Muscle layer of duodenum (tissue), 2 donors: Measurements from ENCODE around the gene RORC.
"Not testable (repeated sequence)": the region's sequence is repeated elsewhere in the genome, so short reads cannot be mapped to it uniquely, and the experiment has no call there.

Experiments
- H3K27ac ChIP-seq: one replicate; pipeline ENCODE4 v1.7.0; 2013; ENCODE audit warnings: mild to moderate bottlenecking, low read length
- H3K27me3 ChIP-seq: one replicate; pipeline ENCODE4 v1.7.0; 2013; ENCODE audit warnings: low read depth, mild to moderate bottlenecking, control low read depth, low read length
- H3K36me3 ChIP-seq, 2 donors: one replicate each; pipeline ENCODE4 v1.7.0; 2013; ENCODE audit warnings: low read length in 2 of 2, control low read depth in 1 of 2, mild to moderate bottlenecking in 1 of 2; ENCODE audit not compliant: insufficient read depth in 2 of 2, control insufficient read depth in 1 of 2
- H3K4me1 ChIP-seq, 2 donors: one replicate each; pipeline ENCODE4 v1.7.0; 2013; ENCODE audit warnings: low read length in 2 of 2, mild to moderate bottlenecking in 2 of 2, control low read depth in 1 of 2, moderate library complexity in 1 of 2; ENCODE audit not compliant: insufficient read depth in 2 of 2, control insufficient read depth in 1 of 2
- H3K4me3 ChIP-seq, 2 donors: one replicate each; pipeline ENCODE4 v1.7.0; 2013; ENCODE audit warnings: low read length in 2 of 2, low read depth in 1 of 2, mild to moderate bottlenecking in 1 of 2
- H3K9me3 ChIP-seq, 2 donors: one replicate each; pipeline ENCODE4 v1.7.0; 2013; ENCODE audit warnings: low read length in 2 of 2, control low read depth in 1 of 2, mild to moderate bottlenecking in 1 of 2; ENCODE audit not compliant: control insufficient read depth in 1 of 2
- donor health status: healthy.

The RORC gene

DNA sequence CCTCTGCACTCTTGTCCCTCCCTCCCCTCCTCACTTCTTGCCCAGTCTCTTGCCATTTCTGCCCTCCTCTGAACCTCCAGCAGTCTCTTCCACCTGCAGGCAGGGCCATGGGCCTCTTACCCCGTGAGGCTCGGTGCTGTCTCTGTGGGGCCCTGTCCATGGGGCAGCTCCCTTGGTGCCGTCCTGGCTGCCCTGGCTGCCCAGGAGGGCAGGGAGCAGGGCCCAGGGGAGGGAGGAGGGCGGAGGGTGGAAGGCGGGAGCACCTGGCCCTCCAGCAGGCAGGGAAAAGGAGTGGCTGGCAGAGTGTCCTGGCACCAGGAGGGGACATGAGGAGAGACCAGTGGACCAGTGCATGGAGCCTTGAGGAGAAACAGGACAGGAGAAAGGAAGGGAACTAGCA, at the start of gene RORC:
RORC (minus strand) TSS at position 198 of the 400 bp plus-strand sequence; CDS start at position 160, 38 bp downstream.
- no peaks in the 10 kb centered on the region for H3K36me3 ChIP-seq
- no peaks in the 10 kb centered on the region for H3K9me3 ChIP-seq
- peaks cover 6 to 9% of the 10 kb centered on the region in 2 donors for H3K4me1 ChIP-seq
- H3K27me3 ChIP-seq: peaks cover 3% of the 10 kb centered on the region
- H3K27ac ChIP-seq: peak within 1 kb of the TSS; percentile 90
- H3K4me3 ChIP-seq: peak within 1 kb of the TSS in 1 of 2 donors; percentile 48

DNA sequence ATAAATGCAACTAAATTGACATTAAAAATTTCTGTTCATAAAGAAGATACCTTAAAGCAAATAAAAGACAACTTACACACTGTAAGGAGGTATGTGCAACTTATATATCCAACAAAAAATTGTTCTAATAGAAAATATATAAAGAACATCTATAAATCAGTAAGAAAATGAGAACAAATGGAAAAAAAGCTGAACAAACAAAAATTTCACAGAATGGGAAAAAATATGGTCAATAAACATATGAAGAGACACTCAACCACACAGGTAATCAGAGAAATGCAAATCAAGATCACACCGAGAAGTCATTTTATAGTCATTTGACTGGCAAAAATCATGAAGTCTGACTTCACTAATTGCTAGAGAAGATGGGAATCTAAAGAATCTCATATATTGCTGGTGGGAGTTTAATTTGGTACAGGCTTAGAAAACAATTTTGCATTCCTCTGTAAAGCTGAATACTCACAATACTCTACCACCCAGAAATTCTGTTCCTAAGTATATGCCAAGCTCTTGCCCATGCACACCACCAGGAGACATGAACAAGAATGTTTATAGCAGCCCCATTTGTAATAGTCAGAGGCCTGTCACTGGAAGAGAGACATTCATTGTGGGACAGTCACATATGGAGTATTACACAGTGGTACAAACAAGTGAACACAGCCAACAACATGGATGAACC, 44.0 kb upstream of the RORC start:
- Histone ChIP-seq H3K36me3 (peaks cover 0 to 24% of the 10 kb centered on the region in 2 donors), H3K4me1 (no peaks in the 10 kb centered on the region), H3K4me3 (no peak overlapping the region), H3K27me3 (no peaks in the 10 kb centered on the region), H3K27ac (no peak overlapping the region), H3K9me3 (no peaks in the 10 kb centered on the region)

DNA sequence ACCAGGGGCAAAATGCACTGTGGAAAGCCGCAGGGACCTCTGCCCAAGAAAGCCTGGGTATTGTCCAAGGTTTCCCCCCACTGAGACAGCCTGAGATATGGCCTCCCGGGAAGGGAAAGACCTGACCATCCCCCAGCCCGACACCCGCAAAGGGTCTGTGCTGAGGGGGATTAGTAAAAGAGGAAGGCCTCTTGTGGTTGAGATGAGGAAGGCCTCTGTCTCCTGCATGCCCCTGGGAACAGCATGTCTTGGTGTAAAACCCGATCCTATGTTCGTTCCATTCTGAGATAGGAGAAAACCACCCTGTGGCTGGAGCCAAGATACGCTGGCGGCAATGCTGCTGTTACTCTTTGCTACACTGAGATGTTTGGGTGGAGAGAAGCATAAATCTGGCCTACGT, 41.2 kb upstream of the RORC start:
- not testable (repeated sequence) for H3K27me3 ChIP-seq, H3K9me3 ChIP-seq, H3K27ac ChIP-seq, H3K4me1 ChIP-seq, H3K4me3 ChIP-seq
- peaks cover 0 to 24% of the 10 kb centered on the region in 2 donors for H3K36me3 ChIP-seq

DNA sequence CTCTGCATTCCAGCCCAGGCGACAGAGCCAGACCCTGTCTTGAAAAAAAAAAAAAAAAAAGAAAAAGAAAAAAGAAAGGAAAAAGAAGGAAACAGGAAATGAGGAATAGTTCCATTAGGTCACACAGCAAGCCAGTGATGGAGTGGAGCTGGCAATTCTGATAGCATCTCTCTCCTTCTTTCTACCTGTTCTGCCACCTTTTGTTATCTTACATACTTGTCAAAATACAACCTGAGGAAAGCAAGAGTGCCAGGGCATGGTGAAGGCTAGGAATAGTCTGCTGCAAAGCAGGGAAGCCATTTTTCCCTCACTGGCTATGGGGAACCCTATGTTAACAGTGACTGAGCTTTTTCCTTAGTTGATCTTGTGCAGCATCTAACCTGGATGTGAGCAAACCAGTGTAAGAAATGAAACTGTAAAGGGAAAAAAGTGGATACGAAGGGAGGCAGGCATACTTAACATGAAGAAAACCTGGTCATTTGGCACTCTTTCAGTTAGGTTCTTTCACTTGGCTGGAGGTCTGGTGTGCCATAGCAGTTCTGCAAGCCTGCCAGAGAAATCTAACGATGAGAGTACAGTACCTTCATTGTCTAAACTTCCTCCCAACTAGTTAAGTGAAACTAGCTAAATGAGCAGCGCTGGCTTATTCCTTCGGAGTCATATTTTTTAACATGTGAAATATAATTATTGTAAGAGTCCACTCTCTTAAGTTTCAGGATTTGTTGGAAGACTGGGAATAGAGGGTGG, 39.9 kb upstream of the RORC start:
- Histone ChIP-seq H3K4me3 (no peak overlapping the region), H3K27me3 (no peaks in the 10 kb centered on the region), H3K27ac (no peak overlapping the region), H3K9me3 (no peaks in the 10 kb centered on the region), H3K4me1 (no peaks in the 10 kb centered on the region), H3K36me3 (peaks cover 0 to 24% of the 10 kb centered on the region in 2 donors)

DNA sequence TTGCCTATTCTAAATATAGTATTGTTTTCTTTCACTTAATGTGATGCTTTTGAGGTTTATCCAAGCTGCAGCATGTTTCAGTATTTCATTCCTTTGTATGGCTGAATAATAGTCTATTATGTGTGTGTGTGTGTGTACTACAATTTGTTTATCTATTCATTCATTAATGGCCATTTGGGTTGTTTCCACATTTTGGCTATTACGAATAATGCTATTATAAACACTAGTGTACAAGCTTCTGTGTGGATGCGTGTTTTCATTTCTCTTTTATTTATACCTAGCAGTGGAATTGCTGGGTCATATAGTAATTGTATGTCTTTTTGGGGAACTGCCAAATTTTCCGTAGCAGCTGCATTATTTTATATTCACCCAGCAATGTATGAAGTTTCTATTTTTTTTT, 36.9 kb upstream of the RORC start:
- no peak overlapping the region for H3K27ac ChIP-seq
- H3K4me3 ChIP-seq: no peak overlapping the region
- no peaks in the 10 kb centered on the region for H3K27me3 ChIP-seq
- peaks cover 0 to 4% of the 10 kb centered on the region in 2 donors for H3K36me3 ChIP-seq
- no peaks in the 10 kb centered on the region for H3K9me3 ChIP-seq
- H3K4me1 ChIP-seq: no peaks in the 10 kb centered on the region

DNA sequence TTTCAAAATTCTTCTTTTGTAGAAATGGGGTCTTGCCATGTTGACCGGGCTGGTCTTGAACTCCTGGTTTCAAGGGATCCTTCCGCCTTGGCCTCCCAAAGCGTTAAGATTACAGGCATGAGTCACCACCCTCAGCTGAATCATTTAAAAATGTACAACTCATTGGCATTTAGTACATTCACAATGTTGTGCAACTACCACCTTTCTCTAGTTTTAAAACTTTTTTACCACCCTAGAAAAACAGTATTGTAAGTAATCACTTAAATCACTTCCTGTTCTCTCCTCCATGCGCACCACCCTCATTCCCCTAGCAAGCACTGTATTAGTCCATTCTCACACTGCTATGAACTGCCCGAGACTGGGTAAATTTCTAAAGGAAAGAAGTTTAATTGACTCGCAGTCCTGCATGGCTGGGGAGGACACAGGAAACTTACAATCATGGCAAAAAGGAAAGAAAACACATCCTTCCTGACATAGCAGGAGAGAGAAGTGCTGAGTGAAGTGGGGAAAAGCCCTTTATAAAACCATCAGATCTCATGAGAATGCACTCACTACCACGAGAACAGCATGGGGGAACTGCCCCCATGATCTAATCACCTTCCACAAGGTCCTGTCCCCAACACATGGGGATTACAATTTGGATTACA, 36.3 kb upstream of the RORC start:
- no peak overlapping the region for H3K4me3 ChIP-seq
- H3K27me3 ChIP-seq: no peaks in the 10 kb centered on the region

DNA sequence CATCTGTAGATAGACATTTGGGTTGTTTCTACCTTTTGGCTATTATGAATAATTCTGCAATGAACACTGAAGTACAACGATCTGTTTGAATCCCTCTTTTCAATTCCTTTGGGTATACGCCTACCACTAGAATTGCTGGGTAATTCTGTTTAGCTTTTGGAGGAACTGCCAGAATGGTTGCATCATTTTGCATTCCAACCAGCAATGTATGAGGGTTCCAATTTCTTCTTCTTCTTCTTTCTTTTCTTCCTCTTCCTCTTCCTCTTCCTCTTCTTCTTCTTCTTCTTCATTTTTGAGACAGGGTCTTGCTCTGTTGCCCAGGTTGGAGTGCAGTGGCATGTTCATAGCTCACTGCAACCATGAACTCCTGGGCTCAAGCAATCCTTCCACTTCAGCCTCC, 35.7 kb upstream of the RORC start:
- H3K27ac ChIP-seq: no peak overlapping the region
- no peaks in the 10 kb centered on the region for H3K9me3 ChIP-seq
- H3K27me3 ChIP-seq: no peaks in the 10 kb centered on the region
- H3K36me3 ChIP-seq: no peaks in the 10 kb centered on the region
- H3K4me1 ChIP-seq: no peaks in the 10 kb centered on the region
- no peak overlapping the region for H3K4me3 ChIP-seq

More for the DNA sequence above, 36.3 kb upstream of the RORC start:
- Histone ChIP-seq H3K36me3 (no peaks in the 10 kb centered on the region), H3K4me1 (no peaks in the 10 kb centered on the region), H3K9me3 (no peaks in the 10 kb centered on the region), H3K27ac (no peak overlapping the region)

DNA sequence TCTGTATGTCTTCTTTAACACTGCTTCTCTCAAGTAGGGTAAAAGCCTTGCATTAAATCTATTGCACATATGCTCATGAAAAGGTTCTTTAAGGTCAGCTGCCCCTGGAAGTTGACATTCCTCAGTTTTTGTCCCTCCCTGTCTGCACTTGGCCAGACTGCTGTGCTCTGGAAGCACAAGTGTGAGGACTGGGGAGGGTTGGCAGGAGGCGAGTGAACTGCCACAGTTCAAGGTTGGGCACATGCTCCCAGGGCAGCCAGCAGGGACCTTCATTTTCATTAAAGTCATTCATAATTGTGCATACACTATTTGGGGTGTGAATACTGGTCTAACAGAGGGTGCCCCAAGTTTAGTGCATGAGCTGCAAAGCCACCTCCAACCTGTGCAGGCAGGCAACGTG, 32.8 kb upstream of the RORC start:
- Histone ChIP-seq H3K9me3 (no peaks in the 10 kb centered on the region), H3K27me3 (no peaks in the 10 kb centered on the region), H3K36me3 (no peaks in the 10 kb centered on the region), H3K27ac (no peak overlapping the region), H3K4me1 (no peaks in the 10 kb centered on the region), H3K4me3 (no peak overlapping the region)

DNA sequence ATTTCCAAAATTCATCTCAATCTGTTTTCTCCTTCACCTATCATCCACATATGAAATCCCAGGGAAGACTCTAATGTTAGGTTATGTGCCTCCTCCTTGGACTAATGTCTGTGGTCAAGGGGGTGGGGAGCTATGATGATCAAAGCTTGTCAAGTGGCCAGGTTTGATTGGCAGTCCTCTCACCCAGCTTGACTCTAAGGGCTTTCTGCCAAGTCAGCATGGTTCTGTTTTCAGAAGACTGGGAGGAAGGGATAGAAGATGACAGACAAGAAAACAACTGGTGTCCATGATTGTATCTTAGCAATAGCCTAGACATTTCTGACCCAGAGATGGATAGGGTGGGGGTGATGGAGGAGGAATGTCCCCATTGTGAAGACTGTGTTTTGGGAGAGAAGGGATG, 31.0 kb upstream of the RORC start:
- Histone ChIP-seq H3K4me3 (no peak overlapping the region), H3K36me3 (no peaks in the 10 kb centered on the region), H3K27ac (no peak overlapping the region), H3K9me3 (no peaks in the 10 kb centered on the region), H3K27me3 (no peaks in the 10 kb centered on the region), H3K4me1 (no peaks in the 10 kb centered on the region)

DNA sequence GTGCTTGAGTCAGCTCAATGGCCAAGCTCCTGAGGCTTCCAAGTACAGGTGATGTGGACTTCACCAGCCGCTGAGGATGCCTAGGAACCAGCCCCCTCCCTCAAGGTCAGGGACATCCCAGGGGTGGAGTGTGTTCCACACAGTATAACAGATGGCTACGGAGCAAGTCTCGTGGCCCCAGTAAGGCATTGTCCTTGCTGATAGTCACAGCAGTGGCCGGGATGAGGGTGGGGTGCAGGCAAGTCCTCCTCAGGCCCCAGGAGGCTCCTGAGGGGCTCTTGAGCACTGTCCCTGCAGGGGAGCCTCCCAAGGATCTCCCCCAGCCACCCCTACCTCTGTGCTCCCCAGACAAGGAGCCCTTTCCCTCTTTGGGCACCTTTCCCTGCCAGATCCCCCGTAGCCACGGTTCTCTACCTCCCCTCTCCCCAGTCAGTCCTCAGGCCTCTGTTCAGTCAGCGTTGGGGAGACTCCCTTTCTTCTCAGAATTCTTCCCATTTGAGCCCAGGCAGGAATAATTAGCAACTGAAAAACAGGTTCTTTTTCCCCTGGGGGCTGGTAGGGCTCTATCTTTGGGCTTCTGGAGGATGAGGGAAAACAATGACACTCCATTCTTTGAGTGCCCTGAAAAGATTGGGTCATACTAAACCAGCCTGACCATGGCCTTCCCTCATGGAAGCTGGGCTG, 29.0 kb upstream of the RORC start:
- no peaks in the 10 kb centered on the region for H3K27me3 ChIP-seq

DNA sequence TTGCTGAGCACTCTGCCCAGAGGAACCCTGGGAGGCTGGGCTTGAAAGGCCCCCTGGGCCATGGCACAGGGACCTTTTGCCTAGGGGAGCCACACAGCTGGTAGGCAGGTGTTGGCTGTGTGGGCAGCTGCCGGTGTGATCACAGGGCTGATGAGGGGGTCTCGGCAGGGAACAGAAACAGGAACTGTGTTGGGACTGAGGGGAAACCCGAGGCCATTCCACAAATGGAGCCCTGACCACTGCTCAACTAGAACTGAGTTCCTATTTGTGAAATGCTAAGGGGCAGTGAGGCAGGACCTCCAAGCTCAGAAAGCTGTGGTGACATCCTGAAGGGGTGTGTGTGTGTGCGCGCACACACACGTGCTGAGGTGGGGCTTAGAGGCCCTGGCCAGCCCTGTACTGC, 28.3 kb upstream of the RORC start:
- Histone ChIP-seq H3K27me3 (no peaks in the 10 kb centered on the region), H3K4me1 (no peaks in the 10 kb centered on the region), H3K9me3 (no peaks in the 10 kb centered on the region), H3K27ac (no peak overlapping the region), H3K4me3 (no peak overlapping the region), H3K36me3 (no peaks in the 10 kb centered on the region)

More for the DNA sequence above, 29.0 kb upstream of the RORC start:
- H3K36me3 ChIP-seq: no peaks in the 10 kb centered on the region
- H3K27ac ChIP-seq: no peak overlapping the region
- no peaks in the 10 kb centered on the region for H3K4me1 ChIP-seq
- no peaks in the 10 kb centered on the region for H3K9me3 ChIP-seq
- no peak overlapping the region for H3K4me3 ChIP-seq
